Testis (tissue), 3 donors: ENCODE results near the gene PRPF4. TPM values are rescaled to one million over a fixed set of nuclear protein-coding genes. Genes with fewer than 3 reads are reported as not detected.

ENCODE experiments used
- DNase-seq: peaks from one replicate; pipeline ENCODE4 v3.0.0-alpha.2; 2019
- H3K27ac ChIP-seq, 2 donors: fragments of 200-600 bp; sonication (generic); one replicate each; pipeline ENCODE4 v1.5.1; 2019
- H3K27me3 ChIP-seq: fragments of 200-600 bp; sonication (generic); one replicate; pipeline ENCODE4 v1.5.1; 2019
- H3K36me3 ChIP-seq: fragments of 200-600 bp; sonication (generic); one replicate; pipeline ENCODE4 v1.5.1; 2017; ENCODE audit warnings: low read depth; ENCODE audit errors: missing control alignments
- H3K4me1 ChIP-seq: fragments of 200-600 bp; sonication (generic); one replicate; pipeline ENCODE4 v1.5.1; 2019
- H3K4me3 ChIP-seq, 2 donors: fragments of 200-600 bp; sonication (generic); one replicate each; pipeline ENCODE4 v1.5.1; 2017 to 2019
- H3K9me3 ChIP-seq: fragments of 200-600 bp; sonication (generic); one replicate; pipeline ENCODE4 v1.5.1; 2017
- POLR2A ChIP-seq: fragments of 450-650 bp; IDR thresholded peaks from one replicate; pipeline ENCODE4 v1.6.1; 2017; ENCODE audit warnings: antibody characterized with exemption, mild to moderate bottlenecking, moderate library complexity
- WGBS, 2 donors: methylation state at CpG; one replicate each; pipeline ENCODE4 v1.1.5; 2018; 5-methylcytosine and 5-hydroxymethylcytosine counted together
- intact Hi-C: fragments of 100-400 bp; cut with DNase I; formaldehyde crosslinking; loops from one replicate; pipeline ENCODE4 v1.15.1; 2023; ENCODE audit warnings: low total_unique reads
- polyA plus RNA-seq: library from polyadenylated mRNA; stranded (reverse); fragments of 350-450 nt; fragmentation: Illumina TruSeq; extraction: RNeasy Lipid Tissue Mini Kit (QIAGEN cat#74804); gene quantifications from one replicate; pipeline ENCODE4 v1.2.3, GENCODE V29; 2014; ENCODE audit warnings: low read depth, low replicate concordance; ENCODE audit not compliant: insufficient read depth
- total RNA-seq, 2 donors: library from RNA; depleted of rRNA; stranded (reverse); fragments of >200 nt; gene quantifications; one replicate each; pipeline ENCODE4 v1.2.3, GENCODE V29; 2016
- TF ChIP-seq, protein P1 (sequence below), 3 experiments: fragments of 450-650 bp in 2 of 3; fragments of 200-600 bp in 1 of 3; sonication (generic) in 1 of 3; IDR thresholded peaks; one replicate each; pipeline ENCODE4 v1.5.1; 2016 to 2019; ENCODE audit warnings: antibody characterized with exemption in 3 of 3, mild to moderate bottlenecking in 2 of 3, moderate library complexity in 1 of 3

The PRPF4 gene
- total and polyA plus RNA-seq, 3 donors from 2014 or later, result 27.3 to 30.3 (median 29.9) TPM

- TF ChIP-seq, protein P1, sequence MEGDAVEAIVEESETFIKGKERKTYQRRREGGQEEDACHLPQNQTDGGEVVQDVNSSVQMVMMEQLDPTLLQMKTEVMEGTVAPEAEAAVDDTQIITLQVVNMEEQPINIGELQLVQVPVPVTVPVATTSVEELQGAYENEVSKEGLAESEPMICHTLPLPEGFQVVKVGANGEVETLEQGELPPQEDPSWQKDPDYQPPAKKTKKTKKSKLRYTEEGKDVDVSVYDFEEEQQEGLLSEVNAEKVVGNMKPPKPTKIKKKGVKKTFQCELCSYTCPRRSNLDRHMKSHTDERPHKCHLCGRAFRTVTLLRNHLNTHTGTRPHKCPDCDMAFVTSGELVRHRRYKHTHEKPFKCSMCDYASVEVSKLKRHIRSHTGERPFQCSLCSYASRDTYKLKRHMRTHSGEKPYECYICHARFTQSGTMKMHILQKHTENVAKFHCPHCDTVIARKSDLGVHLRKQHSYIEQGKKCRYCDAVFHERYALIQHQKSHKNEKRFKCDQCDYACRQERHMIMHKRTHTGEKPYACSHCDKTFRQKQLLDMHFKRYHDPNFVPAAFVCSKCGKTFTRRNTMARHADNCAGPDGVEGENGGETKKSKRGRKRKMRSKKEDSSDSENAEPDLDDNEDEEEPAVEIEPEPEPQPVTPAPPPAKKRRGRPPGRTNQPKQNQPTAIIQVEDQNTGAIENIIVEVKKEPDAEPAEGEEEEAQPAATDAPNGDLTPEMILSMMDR (IDR thresholded peaks at IDR 0.05), result no peak
- TF ChIP-seq POLR2A, result no peak
- no peaks in the 10 kb centered on the region for H3K27me3 ChIP-seq
- intact Hi-C loops, result no loop called here
- H3K9me3 ChIP-seq, result no peaks in the 10 kb centered on the region
- no peak for DNase-seq
- no peak overlapping the region for H3K4me3 ChIP-seq
- no peaks in the 10 kb centered on the region for H3K4me1 ChIP-seq
- H3K36me3 ChIP-seq, result no peaks in the 10 kb centered on the region
- 78 to 91% methylated on average over 4 of the region's 4 CpGs for WGBS, 2 donors
- no peak overlapping the region for H3K27ac ChIP-seq
These were observed 38.4 kb upstream of the PRPF4 start for GRCh38 chr9:113237026-113237425.

DNA sequence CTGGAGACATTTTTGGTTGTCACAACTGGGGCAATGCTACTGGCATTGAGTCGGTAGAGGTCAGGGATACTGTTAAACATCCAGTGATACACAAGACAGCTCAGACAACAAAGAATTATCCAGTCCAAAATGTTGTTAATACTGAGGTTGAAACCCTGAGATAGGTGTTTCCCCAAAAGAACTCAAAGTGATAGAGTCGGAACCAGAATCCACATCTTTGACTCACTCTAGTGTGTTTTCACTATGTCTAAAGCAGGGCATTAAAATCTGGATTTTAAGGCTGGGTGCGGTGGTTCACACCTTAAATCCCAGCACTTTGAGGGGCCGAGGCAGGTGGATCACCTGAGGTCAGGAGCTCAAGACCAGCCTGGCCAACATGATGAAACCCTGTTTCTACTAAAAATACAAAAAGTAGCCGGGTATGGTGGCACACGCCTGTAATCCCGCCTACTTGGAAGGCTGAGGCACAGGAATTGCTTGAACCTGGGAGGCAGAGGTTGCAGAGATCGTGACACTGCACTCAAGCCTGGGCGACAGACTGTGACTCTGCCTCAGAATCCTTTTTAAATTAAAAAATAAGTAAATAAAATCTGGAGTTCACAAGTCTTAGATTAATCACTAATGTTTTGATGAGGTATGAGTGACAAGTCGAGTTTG is 37.1 kb upstream of the PRPF4 start:
- no peak for DNase-seq
- no peak overlapping the region for H3K4me3 ChIP-seq
- no peaks in the 10 kb centered on the region for H3K27me3 ChIP-seq
- H3K36me3 ChIP-seq, result no peaks in the 10 kb centered on the region
- 92 to 93% methylated on average over 10 of the region's 10 CpGs for WGBS, 2 donors
- intact Hi-C loops, result no loop called here
- TF ChIP-seq, protein P1 (IDR thresholded peaks at IDR 0.05), result no peak
- TF ChIP-seq POLR2A, result no peak
- H3K4me1 ChIP-seq, result no peaks in the 10 kb centered on the region
- H3K27ac ChIP-seq, result no peak overlapping the region
- H3K9me3 ChIP-seq, result no peaks in the 10 kb centered on the region

- Histone ChIP-seq H3K4me1 (no peaks in the 10 kb centered on the region), H3K27me3 (no peaks in the 10 kb centered on the region), H3K36me3 (no peaks in the 10 kb centered on the region), H3K4me3 (no peak overlapping the region), H3K27ac (no peak overlapping the region), H3K9me3 (no peaks in the 10 kb centered on the region)
- TF ChIP-seq, protein P1 (IDR thresholded peaks at IDR 0.05), result no peak
- TF ChIP-seq POLR2A, result no peak
- intact Hi-C loops, result no loop called here
- WGBS, 2 donors, result 61 to 83% methylated on average over 4 of the region's 4 CpGs
- DNase-seq, result no peak
These were observed 36.6 kb upstream of the PRPF4 start for GRCh38 chr9:113238859-113239232.

- Histone ChIP-seq H3K4me1 (no peaks in the 10 kb centered on the region), H3K9me3 (no peaks in the 10 kb centered on the region), H3K36me3 (no peaks in the 10 kb centered on the region), H3K27ac (no peak overlapping the region), H3K4me3 (no peak overlapping the region), H3K27me3 (no peaks in the 10 kb centered on the region)
- no peak for DNase-seq
- TF ChIP-seq, protein P1 (IDR thresholded peaks at IDR 0.05), result no peak
- TF ChIP-seq POLR2A, result no peak
- WGBS, 2 donors, result 93 to 97% methylated on average over 2 of the region's 2 CpGs
- intact Hi-C loops, result no loop called here
These were observed 34.3 kb upstream of the PRPF4 start for GRCh38 chr9:113241161-113241560.

- Histone ChIP-seq H3K27me3 (no peaks in the 10 kb centered on the region), H3K36me3 (no peaks in the 10 kb centered on the region), H3K9me3 (no peaks in the 10 kb centered on the region), H3K4me3 (no peak overlapping the region), H3K27ac (no peak overlapping the region), H3K4me1 (no peaks in the 10 kb centered on the region)
- 83 to 94% methylated on average over 2 of the region's 2 CpGs for WGBS, 2 donors
- intact Hi-C loops, result no loop called here
- TF ChIP-seq POLR2A, result no peak
- TF ChIP-seq, protein P1 (IDR thresholded peaks at IDR 0.05), result no peak
- no peak for DNase-seq
These were observed 30.9 kb upstream of the PRPF4 start for GRCh38 chr9:113244556-113244955.
